Fibroblast of pulmonary artery (primary cell): ENCODE data around the gene FAM110C.
"Not testable (repeated sequence)": the region's sequence is repeated elsewhere in the genome, so short reads cannot be mapped to it uniquely, and the experiment has no call there.

Experiments
- DNase-seq: peaks from one replicate; pipeline ENCODE4 v3.0.0-alpha.2; 2010; ENCODE audit warnings: low read depth
- H3K4me3 ChIP-seq: replicated peaks from 2 replicates; pipeline ENCODE4 v1.5.1; 2011; ENCODE audit warnings: low read depth, mild to moderate bottlenecking, control low read depth, low read length, moderate library complexity
- CTCF ChIP-seq: IDR thresholded peaks from 2 replicates; pipeline ENCODE4 v1.5.1; 2011; ENCODE audit warnings: mild to moderate bottlenecking, control low read depth, low read length, inconsistent platforms; ENCODE audit errors: missing control alignments

The FAM110C gene

GRCh38 chr2:28406-28975, 17.8 kb downstream of the FAM110C start:
- H3K4me3 ChIP-seq = no peak overlapping the region
- TF ChIP-seq CTCF = no peak
- DNase-seq = no peak

GRCh38 chr2:26891-27290, 19.4 kb downstream of the FAM110C start:
- TF ChIP-seq CTCF = no peak
- H3K4me3 ChIP-seq = no peak overlapping the region
- no peak for DNase-seq

- no peak for DNase-seq
- TF ChIP-seq CTCF = no peak
- H3K4me3 ChIP-seq = no peak overlapping the region
Observed at GRCh38 chr2:25543-25942, 20.8 kb downstream of the FAM110C start.

- not testable (repeated sequence) for H3K4me3 ChIP-seq, DNase-seq
Observed at GRCh38 chr2:24591-24990, 21.7 kb downstream of the FAM110C start.

- H3K4me3 ChIP-seq = no peak overlapping the region
- DNase-seq = no peak
- no peak for TF ChIP-seq CTCF
Observed at GRCh38 chr2:24107-24506, 22.2 kb downstream of the FAM110C start.

GRCh38 chr2:23283-23682, 23.0 kb downstream of the FAM110C start:
- TF ChIP-seq CTCF = no peak
- H3K4me3 ChIP-seq = no peak overlapping the region
- no peak for DNase-seq

GRCh38 chr2:22244-22643, 24.1 kb downstream of the FAM110C start:
- not testable (repeated sequence) for H3K4me3 ChIP-seq, DNase-seq

- DNase-seq, H3K4me3 ChIP-seq: not testable (repeated sequence)
Observed at GRCh38 chr2:20259-20658, 26.0 kb downstream of the FAM110C start.

GRCh38 chr2:19505-19904, 26.8 kb downstream of the FAM110C start:
- no peak for DNase-seq
- no peak overlapping the region for H3K4me3 ChIP-seq
- no peak for TF ChIP-seq CTCF
